Mammary epithelial cell (primary cell): ENCODE results near the gene XPR1.
A peak's percentile ranks its signal among the peaks of the same experiment; 100 is the strongest.

Source experiments
- CTCF ChIP-seq, 2 donors: IDR thresholded peaks in 1 of 2; conservative IDR thresholded peaks in 1 of 2; 2 replicates each; pipeline ENCODE4 v1.5.1; 2011 to 2012; ENCODE audit warnings: inconsistent platforms in 2 of 2, low read length in 2 of 2, mild to moderate bottlenecking in 2 of 2, control low read depth in 1 of 2, low read depth in 1 of 2; ENCODE audit not compliant: insufficient read depth in 1 of 2; ENCODE audit errors: extremely low read depth in 1 of 2
- EZH2 ChIP-seq: IDR thresholded peaks from 2 replicates; pipeline ENCODE4 v1.6.1; 2012; ENCODE audit warnings: low read length, inconsistent platforms, borderline replicate concordance

GRCh38 chr1:180912211-180912800, 280.5 kb downstream of the XPR1 start:
- no peak for TF ChIP-seq CTCF (conservative IDR thresholded peaks at IDR 0.05 in 1 of 2, IDR thresholded peaks at IDR 0.05 in 1 of 2; ENCODE audit: extremely low read depth in 1 of 2, insufficient read depth in 1 of 2, low read depth in 1 of 2, low read length in 2 of 2)
- peak; percentile 21 for TF ChIP-seq EZH2
